Smooth muscle cell (in vitro differentiated cells): ENCODE data around the gene NOC2L. TPM values are rescaled to one million over a fixed set of nuclear protein-coding genes. Genes with fewer than 3 reads are reported as not detected.

Experiments used
- DNase-seq: peaks from one replicate; lab custom pipeline; 2025; ENCODE audit not compliant: unreplicated experiment; lab: John Stamatoyannopoulos, UW
- H2AFZ ChIP-seq: fragments of 200-600 bp; sonication (generic); 2 replicates; pipeline ENCODE4 v1.6.0; 2016; ENCODE audit warnings: antibody characterized with exemption, low read depth, mild to moderate bottlenecking
- H3F3A ChIP-seq: fragments of 200-600 bp; sonication (generic); 2 replicates; pipeline ENCODE4 v1.6.0; 2017; ENCODE audit warnings: antibody characterized with exemption, low read depth
- H3K27ac ChIP-seq: fragments of 200-600 bp; sonication (generic); 2 replicates; pipeline ENCODE4 v1.5.1; 2016; ENCODE audit warnings: low read depth, mild to moderate bottlenecking
- H3K27me3 ChIP-seq: fragments of 200-600 bp; sonication (generic); 2 replicates; pipeline ENCODE4 v1.6.1; 2016; ENCODE audit warnings: low read depth, mild to moderate bottlenecking
- H3K36me3 ChIP-seq: fragments of 200-600 bp; sonication (generic); 2 replicates; pipeline ENCODE4 v1.5.1; 2016; ENCODE audit warnings: low read depth
- H3K4me1 ChIP-seq: fragments of 200-600 bp; sonication (generic); 2 replicates; pipeline ENCODE4 v1.5.1; 2016; ENCODE audit warnings: low read depth
- H3K4me2 ChIP-seq: fragments of 200-600 bp; sonication (generic); 2 replicates; pipeline ENCODE4 v1.6.0; 2016; ENCODE audit warnings: mild to moderate bottlenecking
- H3K4me3 ChIP-seq: fragments of 200-600 bp; sonication (generic); 2 replicates; pipeline ENCODE4 v1.5.1; 2016; ENCODE audit warnings: mild to moderate bottlenecking
- H3K79me2 ChIP-seq: fragments of 200-600 bp; sonication (generic); 2 replicates; pipeline ENCODE4 v1.6.0; 2016; ENCODE audit warnings: low read depth, mild to moderate bottlenecking
- H3K9ac ChIP-seq: fragments of 200-600 bp; sonication (generic); 2 replicates; pipeline ENCODE4 v1.6.0; 2016; ENCODE audit warnings: low read depth
- H3K9me3 ChIP-seq: fragments of 200-600 bp; sonication (generic); replicated peaks from 2 replicates; pipeline ENCODE4 v1.5.1; 2016; ENCODE audit warnings: low read depth
- H4K20me1 ChIP-seq: fragments of 200-600 bp; sonication (generic); 2 replicates; pipeline ENCODE4 v1.6.0; 2016; ENCODE audit warnings: low read depth
- WGBS: methylation state at CpG from one replicate; pipeline ENCODE4 v1.1.7; 2016; ENCODE audit warnings: low lambda C conversion rate; 5-methylcytosine and 5-hydroxymethylcytosine counted together
- polyA plus RNA-seq: library from polyadenylated mRNA; unstranded; fragments of >200 nt; fragmentation: Nextera tagmentation; extraction: Ambion mirVana; gene quantifications from 2 replicates; pipeline ENCODE4 v1.2.1, GENCODE V29; 2016
- total RNA-seq: library from RNA; depleted of rRNA; stranded (reverse); fragments of >200 nt; gene quantifications from 2 replicates; pipeline ENCODE4 v1.2.3, GENCODE V29; 2014
- TF ChIP-seq, protein P1 (sequence below): fragments of 200-600 bp; sonication (generic); IDR thresholded peaks from 2 replicates; pipeline ENCODE4 v1.5.1; 2017; ENCODE audit warnings: borderline replicate concordance, mild to moderate bottlenecking, antibody characterized with exemption; ENCODE audit not compliant: insufficient read depth, poor library complexity, severe bottlenecking

Gene NOC2L
- total and polyA plus RNA-seq, 2 experiments from 2014 or later, result 38.9 to 64.0 TPM

- H3F3A ChIP-seq, result no peaks in the 10 kb centered on the region
- TF ChIP-seq, protein P1, sequence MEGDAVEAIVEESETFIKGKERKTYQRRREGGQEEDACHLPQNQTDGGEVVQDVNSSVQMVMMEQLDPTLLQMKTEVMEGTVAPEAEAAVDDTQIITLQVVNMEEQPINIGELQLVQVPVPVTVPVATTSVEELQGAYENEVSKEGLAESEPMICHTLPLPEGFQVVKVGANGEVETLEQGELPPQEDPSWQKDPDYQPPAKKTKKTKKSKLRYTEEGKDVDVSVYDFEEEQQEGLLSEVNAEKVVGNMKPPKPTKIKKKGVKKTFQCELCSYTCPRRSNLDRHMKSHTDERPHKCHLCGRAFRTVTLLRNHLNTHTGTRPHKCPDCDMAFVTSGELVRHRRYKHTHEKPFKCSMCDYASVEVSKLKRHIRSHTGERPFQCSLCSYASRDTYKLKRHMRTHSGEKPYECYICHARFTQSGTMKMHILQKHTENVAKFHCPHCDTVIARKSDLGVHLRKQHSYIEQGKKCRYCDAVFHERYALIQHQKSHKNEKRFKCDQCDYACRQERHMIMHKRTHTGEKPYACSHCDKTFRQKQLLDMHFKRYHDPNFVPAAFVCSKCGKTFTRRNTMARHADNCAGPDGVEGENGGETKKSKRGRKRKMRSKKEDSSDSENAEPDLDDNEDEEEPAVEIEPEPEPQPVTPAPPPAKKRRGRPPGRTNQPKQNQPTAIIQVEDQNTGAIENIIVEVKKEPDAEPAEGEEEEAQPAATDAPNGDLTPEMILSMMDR, result no peak
- H3K27ac ChIP-seq, result no peak overlapping the region
- peaks cover 18% of the 10 kb centered on the region for H3K79me2 ChIP-seq
- H3K9ac ChIP-seq, result no peak overlapping the region
- no peaks in the 10 kb centered on the region for H3K36me3 ChIP-seq
- WGBS, result 95% methylated on average over 28 of the region's 32 CpGs
- H3K4me3 ChIP-seq, result no peak overlapping the region
- no peaks in the 10 kb centered on the region for H3K9me3 ChIP-seq
- H3K27me3 ChIP-seq, result no peaks in the 10 kb centered on the region
- peaks cover 43% of the 10 kb centered on the region for H4K20me1 ChIP-seq
- no peak overlapping the region for H2AFZ ChIP-seq
- H3K4me1 ChIP-seq, result peaks cover 6% of the 10 kb centered on the region
- H3K4me2 ChIP-seq, result no peak overlapping the region
- DNase-seq, result no peak
Measured at GRCh38 chr1:953524-954320, 5.3 kb downstream of the NOC2L start.

DNA sequence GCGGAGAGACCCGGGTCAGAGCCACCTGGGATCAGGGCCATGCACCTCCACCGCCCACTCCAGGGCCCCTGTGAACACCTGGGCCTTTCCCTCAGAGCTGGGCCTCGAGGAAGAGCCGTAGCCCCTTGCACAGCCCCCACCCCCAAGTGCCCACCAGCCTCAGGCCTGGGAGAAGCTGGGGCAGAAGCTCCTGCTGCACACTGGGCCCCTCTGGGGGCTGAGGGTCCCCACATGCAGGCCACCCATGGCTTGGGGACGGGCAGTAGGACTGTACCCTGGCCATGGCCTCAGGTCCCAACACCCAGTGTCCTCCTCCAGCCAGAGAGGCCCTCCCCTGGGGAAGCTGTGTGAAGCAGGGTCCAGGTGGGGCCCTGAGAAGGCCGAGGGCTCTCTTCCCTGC is 6.5 kb downstream of the NOC2L start:
- 95% methylated on average over 7 of the region's 7 CpGs for WGBS
- DNase-seq, result no peak
- no peak overlapping the region for H2AFZ ChIP-seq

DNA sequence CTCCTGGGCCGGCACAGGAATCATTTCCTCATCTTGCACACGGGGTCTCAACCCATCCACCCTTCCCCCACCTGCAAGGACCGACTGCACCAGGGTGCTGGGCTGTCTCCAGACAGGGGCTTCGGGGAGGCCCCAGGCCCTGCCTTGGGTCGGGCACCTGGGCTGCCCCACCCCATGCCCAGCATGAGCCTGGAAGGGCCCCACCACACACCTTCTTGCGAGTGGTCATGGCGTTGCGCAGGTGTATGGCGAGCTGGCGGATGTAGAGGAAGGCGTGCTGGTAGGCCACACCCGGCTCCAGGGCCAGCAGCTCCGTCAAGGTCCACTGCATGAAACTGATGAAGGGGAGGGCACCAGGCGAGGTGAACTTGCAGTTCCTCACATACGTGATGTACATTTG is 6.9 kb downstream of the NOC2L start:
- Histone ChIP-seq H3K27ac (no peak overlapping the region), H3K36me3 (no peaks in the 10 kb centered on the region), H3K4me1 (no peaks in the 10 kb centered on the region), H3K4me2 (no peak overlapping the region), H3K9me3 (no peaks in the 10 kb centered on the region), H4K20me1 (peaks cover 38% of the 10 kb centered on the region), H3F3A (no peaks in the 10 kb centered on the region), H3K79me2 (peaks cover 3% of the 10 kb centered on the region), H3K4me3 (no peak overlapping the region), H3K9ac (no peak overlapping the region), H2AFZ (no peak overlapping the region), H3K27me3 (no peaks in the 10 kb centered on the region)
- no peak for DNase-seq
- 97% methylated on average over 15 of the region's 15 CpGs for WGBS
- TF ChIP-seq, protein P1, result no peak

More for the DNA sequence above, 6.5 kb downstream of the NOC2L start:
- H3K9ac ChIP-seq, result no peak overlapping the region
- no peak overlapping the region for H3K27ac ChIP-seq
- H4K20me1 ChIP-seq, result peaks cover 41% of the 10 kb centered on the region
- H3K36me3 ChIP-seq, result no peaks in the 10 kb centered on the region
- no peaks in the 10 kb centered on the region for H3F3A ChIP-seq
- no peaks in the 10 kb centered on the region for H3K9me3 ChIP-seq
- TF ChIP-seq, protein P1, result no peak
- H3K4me2 ChIP-seq, result no peak overlapping the region
- H3K27me3 ChIP-seq, result no peaks in the 10 kb centered on the region
- peaks cover 7% of the 10 kb centered on the region for H3K79me2 ChIP-seq
- H3K4me1 ChIP-seq, result no peaks in the 10 kb centered on the region
- no peak overlapping the region for H3K4me3 ChIP-seq

DNA sequence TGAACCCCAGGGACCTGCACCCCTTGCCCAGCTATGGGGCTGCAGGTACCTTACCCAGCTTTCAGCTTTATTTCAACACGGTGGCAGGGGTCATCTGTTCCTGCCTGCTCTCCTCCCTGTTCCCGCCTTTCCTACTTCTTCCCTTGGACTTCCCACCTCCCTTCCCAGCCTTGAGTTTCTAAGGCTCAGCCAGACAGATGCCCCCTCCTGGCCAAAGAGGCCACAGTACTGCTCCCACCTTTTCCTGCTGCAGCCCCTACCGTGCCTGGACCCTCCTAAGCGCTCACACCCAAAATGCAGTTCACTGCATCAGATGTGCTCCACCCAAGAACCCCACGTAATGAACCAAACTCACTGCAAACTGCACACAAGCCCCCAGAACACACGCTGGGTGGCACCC is 7.7 kb downstream of the NOC2L start:
- Histone ChIP-seq H3K79me2 (no peaks in the 10 kb centered on the region), H3F3A (no peaks in the 10 kb centered on the region), H3K9me3 (no peaks in the 10 kb centered on the region), H3K9ac (no peak overlapping the region), H4K20me1 (peaks cover 38% of the 10 kb centered on the region), H3K36me3 (no peaks in the 10 kb centered on the region), H2AFZ (no peak overlapping the region), H3K27ac (no peak overlapping the region), H3K4me3 (no peak overlapping the region), H3K27me3 (no peaks in the 10 kb centered on the region), H3K4me1 (no peaks in the 10 kb centered on the region), H3K4me2 (no peak overlapping the region)
- 83% methylated on average over 5 of the region's 6 CpGs for WGBS
- no peak for DNase-seq
- TF ChIP-seq, protein P1, result peak; percentile 37
